ENCODE results near the gene ILKAP. TPM values are rescaled to one million over a fixed set of nuclear protein-coding genes. Genes with fewer than 3 reads are reported as not detected.

Gene ILKAP
- total and polyA plus RNA-seq, 2 of the 4 experiments (the other 2 are of a cell fraction): 13.3 to 44.2 TPM

DNA sequence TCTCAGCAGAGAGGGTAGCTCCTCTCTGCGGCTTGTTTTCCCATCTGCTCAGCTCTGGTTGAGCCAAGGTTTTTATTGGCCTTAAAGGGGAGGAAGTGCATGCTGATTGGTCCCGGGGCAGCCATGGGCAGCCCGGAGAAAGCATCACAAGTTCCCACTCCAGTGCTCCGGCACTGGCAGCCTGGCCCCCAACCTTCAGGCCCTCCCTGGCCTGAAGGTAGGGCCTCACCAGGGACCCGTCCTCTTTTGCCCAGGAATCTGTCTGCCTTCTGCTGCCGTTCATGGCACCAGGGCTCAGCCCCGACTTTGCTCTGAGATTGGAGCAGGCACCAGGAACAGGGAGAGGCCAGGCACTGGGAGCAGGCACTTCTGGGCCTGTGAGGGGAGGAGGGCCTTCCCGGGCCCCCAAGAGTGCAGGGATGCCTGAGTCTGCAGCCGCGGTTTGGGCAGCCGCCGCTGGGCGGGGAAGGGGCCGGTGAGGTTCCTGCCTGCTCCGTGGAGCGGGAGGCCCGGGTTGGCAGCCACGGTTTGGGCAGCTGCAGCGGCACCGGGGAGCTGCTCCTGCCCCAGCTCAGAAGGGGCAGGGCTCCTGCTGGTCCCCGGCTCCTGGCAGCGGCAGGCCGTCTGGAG, 17.5 kb upstream of the ILKAP start:
- no peak overlapping the region for H3K9ac ChIP-seq (ENCODE audit: low read depth, low read length)
- no peak overlapping the region for H4K8ac ChIP-seq (ENCODE audit: low read depth in 2 of 2, low read length in 2 of 2)
- ATAC-seq (ENCODE audit: low read depth): no peak
- H2BK5ac ChIP-seq (ENCODE audit: low read depth, low read length, poor library complexity, severe bottlenecking): no peak overlapping the region
- 0 out of 2 replicates have a peak, but pooled peaks cover 1% of the 10 kb centered on the region for H3K27me3 ChIP-seq (ENCODE audit: control insufficient read depth, insufficient read depth, low read length)
- ChIA-PET POLR2A (ENCODE audit: unreplicated experiment) (no interaction called here), CTCF (no interaction called here)
- H3K4me3 ChIP-seq (ENCODE audit: insufficient read depth, low read depth, low read length): no peak overlapping the region
- no peak overlapping the region for H3K4ac ChIP-seq (ENCODE audit: low read depth, low read length)
- 73% methylated on average over 11 of the region's 23 CpGs; no CpG with 5 or more reads in 1 of the 2 experiments for WGBS, 2 experiments (ENCODE audit: extremely low coverage in 2 of 2, insufficient read length in 1 of 2)
- no peak for TF ChIP-seq CEBPB (IDR thresholded peaks at IDR 0.05; ENCODE audit: low read depth, low read length)
- TF ChIP-seq MXI1 (IDR thresholded peaks at IDR 0.05; ENCODE audit: borderline replicate concordance, low read depth, low read length): no peak
- TF ChIP-seq, protein P1, sequence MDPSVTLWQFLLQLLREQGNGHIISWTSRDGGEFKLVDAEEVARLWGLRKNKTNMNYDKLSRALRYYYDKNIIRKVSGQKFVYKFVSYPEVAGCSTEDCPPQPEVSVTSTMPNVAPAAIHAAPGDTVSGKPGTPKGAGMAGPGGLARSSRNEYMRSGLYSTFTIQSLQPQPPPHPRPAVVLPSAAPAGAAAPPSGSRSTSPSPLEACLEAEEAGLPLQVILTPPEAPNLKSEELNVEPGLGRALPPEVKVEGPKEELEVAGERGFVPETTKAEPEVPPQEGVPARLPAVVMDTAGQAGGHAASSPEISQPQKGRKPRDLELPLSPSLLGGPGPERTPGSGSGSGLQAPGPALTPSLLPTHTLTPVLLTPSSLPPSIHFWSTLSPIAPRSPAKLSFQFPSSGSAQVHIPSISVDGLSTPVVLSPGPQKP (IDR thresholded peaks at IDR 0.05; ENCODE audit: borderline replicate concordance, low read depth, low read length): no peak
- TF ChIP-seq NFE2L2 (IDR thresholded peaks at IDR 0.05; ENCODE audit: low read depth, low read length): no peak
- TF ChIP-seq POLR2A (IDR thresholded peaks at IDR 0.05; ENCODE audit: low read depth, low read length): no peak
- no peak for TF ChIP-seq RFX5 (IDR thresholded peaks at IDR 0.05; ENCODE audit: low read depth, low read length)
- no peak for TF ChIP-seq RCOR1 (IDR thresholded peaks at IDR 0.05; ENCODE audit: insufficient replicate concordance, low read length)
- TF ChIP-seq CHD1 (IDR thresholded peaks at IDR 0.05; ENCODE audit: low read depth, low read length): no peak
- TF ChIP-seq, protein P2, sequence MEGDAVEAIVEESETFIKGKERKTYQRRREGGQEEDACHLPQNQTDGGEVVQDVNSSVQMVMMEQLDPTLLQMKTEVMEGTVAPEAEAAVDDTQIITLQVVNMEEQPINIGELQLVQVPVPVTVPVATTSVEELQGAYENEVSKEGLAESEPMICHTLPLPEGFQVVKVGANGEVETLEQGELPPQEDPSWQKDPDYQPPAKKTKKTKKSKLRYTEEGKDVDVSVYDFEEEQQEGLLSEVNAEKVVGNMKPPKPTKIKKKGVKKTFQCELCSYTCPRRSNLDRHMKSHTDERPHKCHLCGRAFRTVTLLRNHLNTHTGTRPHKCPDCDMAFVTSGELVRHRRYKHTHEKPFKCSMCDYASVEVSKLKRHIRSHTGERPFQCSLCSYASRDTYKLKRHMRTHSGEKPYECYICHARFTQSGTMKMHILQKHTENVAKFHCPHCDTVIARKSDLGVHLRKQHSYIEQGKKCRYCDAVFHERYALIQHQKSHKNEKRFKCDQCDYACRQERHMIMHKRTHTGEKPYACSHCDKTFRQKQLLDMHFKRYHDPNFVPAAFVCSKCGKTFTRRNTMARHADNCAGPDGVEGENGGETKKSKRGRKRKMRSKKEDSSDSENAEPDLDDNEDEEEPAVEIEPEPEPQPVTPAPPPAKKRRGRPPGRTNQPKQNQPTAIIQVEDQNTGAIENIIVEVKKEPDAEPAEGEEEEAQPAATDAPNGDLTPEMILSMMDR (conservative IDR thresholded peaks at IDR 0.05; ENCODE audit: low read depth, low read length): no peak
- no peak for TF ChIP-seq FOS (IDR thresholded peaks at IDR 0.05; ENCODE audit: low read depth, low read length)
- TF ChIP-seq SMC3 (IDR thresholded peaks at IDR 0.05; ENCODE audit: low read depth, low read length): no peak
- no peak for TF ChIP-seq MAZ (IDR thresholded peaks at IDR 0.05; ENCODE audit: borderline replicate concordance, low read depth, low read length)
- no peaks in the 10 kb centered on the region for H3K79me1 ChIP-seq (ENCODE audit: low read depth in 1 of 2, low read length in 2 of 2)
- no peak overlapping the region for H2BK120ac ChIP-seq (ENCODE audit: low read depth, low read length)
- no peaks in the 10 kb centered on the region for H3K36me3 ChIP-seq (ENCODE audit: control insufficient read depth, insufficient read depth, low read length)
- BruUV-seq (replicated peaks): no TSS peak
- intact Hi-C loops (cut with micrococcal nuclease) (no loop called here), in situ Hi-C loops (cut with MboI; ENCODE audit: low sequenced_read_pairs) (no loop called here), dilution Hi-C loops (cut with HindIII; ENCODE audit: low sequenced_read_pairs, unreplicated experiment) (no loop called here)
- no peak overlapping the region for H2AK5ac ChIP-seq (ENCODE audit: low read depth, low read length)
- H4K5ac ChIP-seq (ENCODE audit: low read depth, low read length): no peak overlapping the region
- H3K56ac ChIP-seq (ENCODE audit: extremely low read depth, insufficient read depth, low read length): no peak overlapping the region
- no peak overlapping the region for H4K91ac ChIP-seq (ENCODE audit: insufficient read depth, low read depth, low read length)
- H2BK15ac ChIP-seq (ENCODE audit: low read depth, low read length): no peak overlapping the region
- no peaks in the 10 kb centered on the region for H3K9me1 ChIP-seq (ENCODE audit: insufficient read depth, low read length)
- no peak overlapping the region for H3K23ac ChIP-seq (ENCODE audit: low read depth, low read length)
- no peaks in the 10 kb centered on the region for H3K9me3 ChIP-seq (ENCODE audit: control insufficient read depth, insufficient read depth, low read length)
- H2AFZ ChIP-seq (replicated peaks; ENCODE audit: low read length, poor library complexity): no peak overlapping the region
- H3K18ac ChIP-seq (ENCODE audit: low read depth, low read length): no peak overlapping the region
- DNase-seq: no peak
- no peak overlapping the region for H2AK9ac ChIP-seq (replicated peaks; ENCODE audit: low read depth, low read length, poor library complexity)
- no peak overlapping the region for H2BK20ac ChIP-seq (ENCODE audit: low read depth, low read length)
- H3K27ac ChIP-seq (ENCODE audit: insufficient read depth, low read length): no peak overlapping the region
- 0 out of 2 replicates have a peak, but pooled peaks cover 2% of the 10 kb centered on the region for H3K4me1 ChIP-seq (ENCODE audit: control insufficient read depth, insufficient read depth, low read length)
- no peaks in the 10 kb centered on the region for H4K20me1 ChIP-seq (ENCODE audit: insufficient read depth, low read length)
- H3K14ac ChIP-seq (replicated peaks; ENCODE audit: low read depth, low read length): no peak overlapping the region
- H3K4me2 ChIP-seq (ENCODE audit: low read depth, low read length): no peak overlapping the region
